Measurements from ENCODE around the gene PHF20. TPM values are rescaled to one million over a fixed set of nuclear protein-coding genes. Genes with fewer than 3 reads are reported as not detected.

The PHF20 gene
- polyA plus RNA-seq, 1 donor (not counting 4 experiments of a cell fraction or from before 2014, with no cell fraction given), result 31.9 TPM

DNA sequence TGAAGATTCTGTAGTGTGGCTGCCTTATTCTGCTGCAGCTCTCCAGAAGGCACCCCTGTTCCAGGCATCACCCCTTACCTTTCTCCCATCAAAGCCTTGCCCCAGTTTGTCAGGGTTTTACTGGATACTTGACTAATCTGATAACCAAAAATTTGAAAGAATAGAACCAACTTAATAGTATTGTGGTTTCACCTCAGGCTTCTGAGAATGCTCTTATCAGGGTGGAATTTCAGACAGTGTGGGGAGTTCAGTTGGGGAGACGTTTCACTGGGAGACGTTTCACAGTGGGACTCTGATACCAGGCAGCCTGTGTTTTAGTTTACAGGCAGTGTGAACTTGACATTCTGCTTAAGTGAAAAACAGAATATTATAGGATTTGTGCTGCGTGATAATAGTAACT, 132.0 kb downstream of the PHF20 start:
- peaks cover 5% of the 10 kb centered on the region for H4K20me1 ChIP-seq (ENCODE audit: control insufficient read depth, extremely low read depth, insufficient read depth, low read length)
- dilution Hi-C loops (cut with MboI; ENCODE audit: extremely low pct_ligation_motif_present, low sequenced_read_pairs), result no loop called here
- peaks cover 6 to 19% of the 10 kb centered on the region in 2 experiments for H3K36me3 ChIP-seq (ENCODE audit: control insufficient read depth in 2 of 2, extremely low read depth in 1 of 2, insufficient read depth in 2 of 2, low read length in 2 of 2)
- H3K9me3 ChIP-seq (ENCODE audit: control insufficient read depth, low read depth, low read length), result no peaks in the 10 kb centered on the region
- no peak overlapping the region for H3K9ac ChIP-seq (ENCODE audit: control insufficient read depth, extremely low read depth, insufficient read depth, low read length)
- no peaks in the 10 kb centered on the region for H3K27me3 ChIP-seq (ENCODE audit: control insufficient read depth, extremely low read depth, insufficient read depth, low read length)
- H3K9me1 ChIP-seq (ENCODE audit: control insufficient read depth, extremely low read depth, insufficient read depth, low read length), result peaks cover 2% of the 10 kb centered on the region
- no peak for TF ChIP-seq EZH2 (IDR thresholded peaks at IDR 0.05; ENCODE audit: low read length)
- TF ChIP-seq, protein P1, sequence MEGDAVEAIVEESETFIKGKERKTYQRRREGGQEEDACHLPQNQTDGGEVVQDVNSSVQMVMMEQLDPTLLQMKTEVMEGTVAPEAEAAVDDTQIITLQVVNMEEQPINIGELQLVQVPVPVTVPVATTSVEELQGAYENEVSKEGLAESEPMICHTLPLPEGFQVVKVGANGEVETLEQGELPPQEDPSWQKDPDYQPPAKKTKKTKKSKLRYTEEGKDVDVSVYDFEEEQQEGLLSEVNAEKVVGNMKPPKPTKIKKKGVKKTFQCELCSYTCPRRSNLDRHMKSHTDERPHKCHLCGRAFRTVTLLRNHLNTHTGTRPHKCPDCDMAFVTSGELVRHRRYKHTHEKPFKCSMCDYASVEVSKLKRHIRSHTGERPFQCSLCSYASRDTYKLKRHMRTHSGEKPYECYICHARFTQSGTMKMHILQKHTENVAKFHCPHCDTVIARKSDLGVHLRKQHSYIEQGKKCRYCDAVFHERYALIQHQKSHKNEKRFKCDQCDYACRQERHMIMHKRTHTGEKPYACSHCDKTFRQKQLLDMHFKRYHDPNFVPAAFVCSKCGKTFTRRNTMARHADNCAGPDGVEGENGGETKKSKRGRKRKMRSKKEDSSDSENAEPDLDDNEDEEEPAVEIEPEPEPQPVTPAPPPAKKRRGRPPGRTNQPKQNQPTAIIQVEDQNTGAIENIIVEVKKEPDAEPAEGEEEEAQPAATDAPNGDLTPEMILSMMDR (optimal IDR thresholded peaks at IDR 0.05 in 1 of 3, IDR thresholded peaks at IDR 0.05 in 1 of 3, conservative IDR thresholded peaks at IDR 0.05 in 1 of 3; ENCODE audit: extremely low read depth in 1 of 3, insufficient read depth in 2 of 3, low read length in 3 of 3), result no peak
- H2AFZ ChIP-seq (ENCODE audit: control insufficient read depth, low read length), result no peak overlapping the region
- no peak overlapping the region for H3K4me2 ChIP-seq (ENCODE audit: control insufficient read depth, extremely low read depth, insufficient read depth, low read depth, low read length)
- H3K4me1 ChIP-seq (ENCODE audit: control insufficient read depth, extremely low read depth, insufficient read depth, low read length), result peaks cover 13% of the 10 kb centered on the region
- H3K27ac ChIP-seq (ENCODE audit: control insufficient read depth, insufficient read depth, low read length), result no peak overlapping the region
- FAIRE-seq (no peak), DNase-seq (ENCODE audit: low read depth, low spot score) (no peak)
- no peak overlapping the region for H3K4me3 ChIP-seq (ENCODE audit: control insufficient read depth in 2 of 3, extremely low read depth in 1 of 3, insufficient read depth in 2 of 3, low read depth in 1 of 3, low read length in 3 of 3)
- peaks cover 3% of the 10 kb centered on the region for H3K79me2 ChIP-seq (ENCODE audit: control insufficient read depth, insufficient read depth, low read length)

DNA sequence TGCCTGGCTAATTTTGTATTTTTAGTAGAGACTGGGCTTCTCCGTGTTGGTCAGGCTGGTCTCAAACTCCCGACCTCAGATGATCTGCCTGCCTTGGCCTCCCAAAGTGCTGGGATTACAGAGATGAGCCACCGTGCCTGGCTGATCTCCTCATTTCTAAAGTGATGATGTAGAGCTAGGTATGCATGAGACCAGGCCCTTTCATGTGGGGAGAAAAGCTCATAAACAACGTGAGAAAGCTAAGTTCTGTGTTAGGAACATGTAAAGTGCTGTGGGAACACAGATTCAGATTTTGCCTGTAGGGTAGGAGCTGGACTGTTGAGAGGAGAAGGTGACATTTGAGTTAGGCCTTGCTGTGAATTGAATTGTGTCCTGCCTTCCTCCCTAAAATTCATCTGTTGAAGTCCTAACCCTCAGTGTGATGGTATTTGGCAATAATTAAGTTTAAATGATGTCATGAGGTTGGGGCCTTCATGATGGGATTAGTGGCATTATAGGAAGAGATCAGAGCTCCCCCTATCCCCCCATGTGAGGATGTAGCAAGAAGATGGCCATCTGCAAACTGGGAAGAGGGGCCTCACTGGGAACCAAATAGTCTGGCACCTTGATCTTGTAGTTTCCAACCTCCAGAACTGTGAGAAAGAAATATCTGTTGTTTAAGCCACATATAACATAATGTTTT, 133.3 kb downstream of the PHF20 start:
- Histone ChIP-seq H3K9me1 (ENCODE audit: control insufficient read depth, extremely low read depth, insufficient read depth, low read length) (peaks cover 2% of the 10 kb centered on the region), H3K4me2 (ENCODE audit: control insufficient read depth, extremely low read depth, insufficient read depth, low read depth, low read length) (no peak overlapping the region), H3K9me3 (ENCODE audit: control insufficient read depth, low read depth, low read length) (no peaks in the 10 kb centered on the region), H3K36me3 (ENCODE audit: control insufficient read depth in 2 of 2, extremely low read depth in 1 of 2, insufficient read depth in 2 of 2, low read length in 2 of 2) (peaks cover 6 to 19% of the 10 kb centered on the region in 2 experiments), H4K20me1 (ENCODE audit: control insufficient read depth, extremely low read depth, insufficient read depth, low read length) (peaks cover 5% of the 10 kb centered on the region), H3K27ac (ENCODE audit: control insufficient read depth, insufficient read depth, low read length) (no peak overlapping the region), H2AFZ (ENCODE audit: control insufficient read depth, low read length) (no peak overlapping the region), H3K27me3 (ENCODE audit: control insufficient read depth, extremely low read depth, insufficient read depth, low read length) (no peaks in the 10 kb centered on the region), H3K4me3 (ENCODE audit: control insufficient read depth in 2 of 3, extremely low read depth in 1 of 3, insufficient read depth in 2 of 3, low read depth in 1 of 3, low read length in 3 of 3) (no peak overlapping the region), H3K79me2 (ENCODE audit: control insufficient read depth, insufficient read depth, low read length) (peaks cover 3% of the 10 kb centered on the region), H3K4me1 (ENCODE audit: control insufficient read depth, extremely low read depth, insufficient read depth, low read length) (peaks cover 13% of the 10 kb centered on the region), H3K9ac (ENCODE audit: control insufficient read depth, extremely low read depth, insufficient read depth, low read length) (no peak overlapping the region)
- no peak for FAIRE-seq
- no peak for TF ChIP-seq EZH2 (IDR thresholded peaks at IDR 0.05; ENCODE audit: low read length)
- DNase-seq (ENCODE audit: low read depth, low spot score), result no peak
- dilution Hi-C loops (cut with MboI; ENCODE audit: extremely low pct_ligation_motif_present, low sequenced_read_pairs), result no loop called here
